ENCODE measurements around the gene SMYD3. TPM values are rescaled to one million over a fixed set of nuclear protein-coding genes. Genes with fewer than 3 reads are reported as not detected.

SMYD3 gene
- total RNA-seq, 1 donor from 2014 or later, result 35.4 TPM

- no peak overlapping the region for H3K4me3 Mint-ChIP-seq (ENCODE audit: unreplicated experiment)
- H3K9me3 Mint-ChIP-seq (ENCODE audit: unreplicated experiment), result no peaks in the 10 kb centered on the region
- no peak overlapping the region for H3K27ac Mint-ChIP-seq (ENCODE audit: unreplicated experiment)
- H3K36me3 Mint-ChIP-seq (ENCODE audit: unreplicated experiment), result no peaks in the 10 kb centered on the region
- peaks cover 2% of the 10 kb centered on the region for H3K27me3 Mint-ChIP-seq (ENCODE audit: unreplicated experiment)
- H3K4me1 Mint-ChIP-seq (ENCODE audit: low read depth, unreplicated experiment), result peaks cover 10% of the 10 kb centered on the region
- TF ChIP-seq CTCF (IDR thresholded peaks at IDR 0.05; ENCODE audit: partially characterized antibody, unreplicated experiment), result no peak
- no peak for DNase-seq
Measured at GRCh38 chr1:245707941-245708340, 799.1 kb downstream of the SMYD3 start.

- no peaks in the 10 kb centered on the region for H3K9me3 Mint-ChIP-seq (ENCODE audit: unreplicated experiment)
Measured at GRCh38 chr1:245704765-245705164, 802.3 kb downstream of the SMYD3 start.

GRCh38 chr1:245704341-245704740, 802.7 kb downstream of the SMYD3 start:
- H3K36me3 Mint-ChIP-seq (ENCODE audit: unreplicated experiment), result no peaks in the 10 kb centered on the region
- no peak for DNase-seq
- H3K9me3 Mint-ChIP-seq (ENCODE audit: unreplicated experiment), result no peaks in the 10 kb centered on the region
- no peak overlapping the region for H3K4me3 Mint-ChIP-seq (ENCODE audit: unreplicated experiment)
- H3K27me3 Mint-ChIP-seq (ENCODE audit: unreplicated experiment), result peaks cover 4% of the 10 kb centered on the region
- H3K27ac Mint-ChIP-seq (ENCODE audit: unreplicated experiment), result peak overlapping the region; percentile 59
- H3K4me1 Mint-ChIP-seq (ENCODE audit: low read depth, unreplicated experiment), result peaks cover 10% of the 10 kb centered on the region
- TF ChIP-seq CTCF (IDR thresholded peaks at IDR 0.05; ENCODE audit: partially characterized antibody, unreplicated experiment), result no peak

More at GRCh38 chr1:245704765-245705164, 802.3 kb downstream of the SMYD3 start:
- Mint-ChIP-seq H3K36me3 (ENCODE audit: unreplicated experiment) (no peaks in the 10 kb centered on the region), H3K4me3 (ENCODE audit: unreplicated experiment) (no peak overlapping the region), H3K4me1 (ENCODE audit: low read depth, unreplicated experiment) (peaks cover 10% of the 10 kb centered on the region), H3K27me3 (ENCODE audit: unreplicated experiment) (peaks cover 4% of the 10 kb centered on the region), H3K27ac (ENCODE audit: unreplicated experiment) (no peak overlapping the region)
- no peak for DNase-seq
- TF ChIP-seq CTCF (IDR thresholded peaks at IDR 0.05; ENCODE audit: partially characterized antibody, unreplicated experiment), result no peak

GRCh38 chr1:245702346-245702745, 804.7 kb downstream of the SMYD3 start:
- TF ChIP-seq CTCF (IDR thresholded peaks at IDR 0.05; ENCODE audit: partially characterized antibody, unreplicated experiment), result no peak
- Mint-ChIP-seq H3K4me1 (ENCODE audit: low read depth, unreplicated experiment) (peaks cover 8% of the 10 kb centered on the region), H3K27ac (ENCODE audit: unreplicated experiment) (no peak overlapping the region), H3K9me3 (ENCODE audit: unreplicated experiment) (no peaks in the 10 kb centered on the region), H3K27me3 (ENCODE audit: unreplicated experiment) (peaks cover 2% of the 10 kb centered on the region), H3K4me3 (ENCODE audit: unreplicated experiment) (no peak overlapping the region), H3K36me3 (ENCODE audit: unreplicated experiment) (no peaks in the 10 kb centered on the region)
- DNase-seq, result no peak

GRCh38 chr1:245701631-245702030, 805.4 kb downstream of the SMYD3 start:
- DNase-seq, result no peak
- Mint-ChIP-seq H3K27ac (ENCODE audit: unreplicated experiment) (no peak overlapping the region), H3K36me3 (ENCODE audit: unreplicated experiment) (no peaks in the 10 kb centered on the region), H3K27me3 (ENCODE audit: unreplicated experiment) (peaks cover 2% of the 10 kb centered on the region), H3K4me3 (ENCODE audit: unreplicated experiment) (no peak overlapping the region), H3K9me3 (ENCODE audit: unreplicated experiment) (peaks cover under 1% of the 10 kb centered on the region), H3K4me1 (ENCODE audit: low read depth, unreplicated experiment) (peaks cover 3% of the 10 kb centered on the region)
- TF ChIP-seq CTCF (IDR thresholded peaks at IDR 0.05; ENCODE audit: partially characterized antibody, unreplicated experiment), result no peak
